HG02973 (cell line): ENCODE data around the gene PDZD7.

ENCODE experiments used
- ATAC-seq: cut with Tn5 transposase; IDR thresholded peaks from one replicate; pipeline ENCODE4 v1.9.1; 2021; ENCODE audit warnings: moderate library complexity; ENCODE audit not compliant: unreplicated experiment

The PDZD7 gene

GRCh38 chr10:100969187-100970075 lies 61.5 kb downstream of the PDZD7 start, which contains the start of gene SEMA4G:
SEMA4G (plus strand) TSS chr10:100969504; CDS start chr10:100972913, 3,409 bp downstream.
- ATAC-seq = no peak

GRCh38 chr10:100968863-100969186 lies 62.1 kb downstream of the PDZD7 start:
- ATAC-seq = no peak

- no peak for ATAC-seq
These were observed 62.7 kb downstream of the PDZD7 start for GRCh38 chr10:100968062-100968736.

- no peak for ATAC-seq
These were observed 63.6 kb downstream of the PDZD7 start for GRCh38 chr10:100967332-100967731.

- ATAC-seq = no peak
These were observed 64.0 kb downstream of the PDZD7 start for GRCh38 chr10:100966887-100967286.

GRCh38 chr10:100965820-100966219 lies 65.1 kb downstream of the PDZD7 start:
- ATAC-seq = no peak

- ATAC-seq = no peak
These were observed 67.1 kb downstream of the PDZD7 start for GRCh38 chr10:100963826-100964225.

GRCh38 chr10:100962351-100963080 lies 68.4 kb downstream of the PDZD7 start:
- ATAC-seq = no peak

- no peak for ATAC-seq
These were observed 70.7 kb downstream of the PDZD7 start for GRCh38 chr10:100960251-100960650.
